ENCODE data around the gene FEZ2.

GRCh38 chr2:36574560-36574959 lies 23.4 kb downstream of the FEZ2 start:
- TF ChIP-seq, protein P1, sequence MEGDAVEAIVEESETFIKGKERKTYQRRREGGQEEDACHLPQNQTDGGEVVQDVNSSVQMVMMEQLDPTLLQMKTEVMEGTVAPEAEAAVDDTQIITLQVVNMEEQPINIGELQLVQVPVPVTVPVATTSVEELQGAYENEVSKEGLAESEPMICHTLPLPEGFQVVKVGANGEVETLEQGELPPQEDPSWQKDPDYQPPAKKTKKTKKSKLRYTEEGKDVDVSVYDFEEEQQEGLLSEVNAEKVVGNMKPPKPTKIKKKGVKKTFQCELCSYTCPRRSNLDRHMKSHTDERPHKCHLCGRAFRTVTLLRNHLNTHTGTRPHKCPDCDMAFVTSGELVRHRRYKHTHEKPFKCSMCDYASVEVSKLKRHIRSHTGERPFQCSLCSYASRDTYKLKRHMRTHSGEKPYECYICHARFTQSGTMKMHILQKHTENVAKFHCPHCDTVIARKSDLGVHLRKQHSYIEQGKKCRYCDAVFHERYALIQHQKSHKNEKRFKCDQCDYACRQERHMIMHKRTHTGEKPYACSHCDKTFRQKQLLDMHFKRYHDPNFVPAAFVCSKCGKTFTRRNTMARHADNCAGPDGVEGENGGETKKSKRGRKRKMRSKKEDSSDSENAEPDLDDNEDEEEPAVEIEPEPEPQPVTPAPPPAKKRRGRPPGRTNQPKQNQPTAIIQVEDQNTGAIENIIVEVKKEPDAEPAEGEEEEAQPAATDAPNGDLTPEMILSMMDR (IDR thresholded peaks at IDR 0.05), result no peak
- no peak for TF ChIP-seq EZH2 (IDR thresholded peaks at IDR 0.05)

Measured in neural progenitor cell (in vitro differentiated cells).